Osteoblast (primary cell): Measurements from ENCODE around the gene PDPN. TPM values are rescaled to one million over a fixed set of nuclear protein-coding genes. Genes with fewer than 3 reads are reported as not detected.

ENCODE experiments used
- DNase-seq: peaks from one replicate; pipeline ENCODE4 v3.0.0; 2011; ENCODE audit warnings: low spot score, mixed read lengths; ENCODE audit not compliant: insufficient read length; ENCODE audit errors: missing footprints
- H2AFZ ChIP-seq: 2 replicates; pipeline ENCODE4 v1.6.0; 2011; ENCODE audit warnings: mild to moderate bottlenecking, low read length
- H3K27ac ChIP-seq: 2 replicates; pipeline ENCODE4 v1.5.1; 2011; ENCODE audit warnings: mild to moderate bottlenecking, low read depth, low read length, moderate library complexity
- H3K27me3 ChIP-seq: 2 replicates; pipeline ENCODE4 v1.6.0; 2012; ENCODE audit warnings: mild to moderate bottlenecking, control low read depth, inconsistent platforms, low read length, moderate library complexity; ENCODE audit not compliant: insufficient read depth
- H3K36me3 ChIP-seq: 2 replicates; pipeline ENCODE4 v1.5.1; 2011; ENCODE audit warnings: mild to moderate bottlenecking, low read length, control low read depth, moderate library complexity; ENCODE audit not compliant: insufficient read depth
- H3K4me1 ChIP-seq: 2 replicates; pipeline ENCODE4 v1.5.1; 2011; ENCODE audit warnings: mild to moderate bottlenecking, low read length, control low read depth, moderate library complexity; ENCODE audit not compliant: insufficient read depth
- H3K4me2 ChIP-seq: 2 replicates; pipeline ENCODE4 v1.6.0; 2011; ENCODE audit warnings: mild to moderate bottlenecking, low read length; ENCODE audit not compliant: insufficient read depth
- H3K4me3 ChIP-seq: fragments of 200-600 bp; sonication (generic); 3 replicates; pipeline ENCODE4 v1.5.1; 2012; ENCODE audit warnings: mild to moderate bottlenecking, low read length, inconsistent platforms; ENCODE audit not compliant: insufficient read depth
- H3K79me2 ChIP-seq: 2 replicates; pipeline ENCODE4 v1.6.0; 2012; ENCODE audit warnings: mild to moderate bottlenecking, low read length, control low read depth, inconsistent platforms; ENCODE audit not compliant: insufficient read depth
- H3K9me3 ChIP-seq: 2 replicates; pipeline ENCODE4 v1.5.1; 2011; ENCODE audit warnings: low read depth, low read length, control low read depth
- H4K20me1 ChIP-seq: 2 replicates; pipeline ENCODE4 v1.6.0; 2012; ENCODE audit warnings: mild to moderate bottlenecking, low read length, control low read depth; ENCODE audit not compliant: insufficient read depth
- CTCF ChIP-seq: IDR thresholded peaks from 2 replicates; pipeline ENCODE4 v1.5.1; 2011; ENCODE audit warnings: mild to moderate bottlenecking, low read depth, low read length, moderate library complexity; ENCODE audit errors: extremely low read depth
- total RNA-seq: library from RNA; depleted of rRNA; stranded (reverse); fragments of >200 nt; gene quantifications from 2 replicates; pipeline ENCODE4 v1.2.3, GENCODE V29; 2012

Gene PDPN
- total RNA-seq, 1 donor = 11.9 TPM

GRCh38 chr1:13573586-13573985 is 10.0 kb upstream of the PDPN start:
- no peak overlapping the region for H3K4me2 ChIP-seq
- no peak overlapping the region for H3K27ac ChIP-seq
- no peaks in the 10 kb centered on the region for H3K36me3 ChIP-seq
- peaks cover 15% of the 10 kb centered on the region for H3K27me3 ChIP-seq
- no peaks in the 10 kb centered on the region for H4K20me1 ChIP-seq
- no peak overlapping the region for H2AFZ ChIP-seq
- TF ChIP-seq CTCF = no peak
- no peak for DNase-seq
- no peak overlapping the region for H3K4me3 ChIP-seq
- no peaks in the 10 kb centered on the region for H3K9me3 ChIP-seq
- H3K79me2 ChIP-seq = no peaks in the 10 kb centered on the region
- H3K4me1 ChIP-seq = no peaks in the 10 kb centered on the region

DNA sequence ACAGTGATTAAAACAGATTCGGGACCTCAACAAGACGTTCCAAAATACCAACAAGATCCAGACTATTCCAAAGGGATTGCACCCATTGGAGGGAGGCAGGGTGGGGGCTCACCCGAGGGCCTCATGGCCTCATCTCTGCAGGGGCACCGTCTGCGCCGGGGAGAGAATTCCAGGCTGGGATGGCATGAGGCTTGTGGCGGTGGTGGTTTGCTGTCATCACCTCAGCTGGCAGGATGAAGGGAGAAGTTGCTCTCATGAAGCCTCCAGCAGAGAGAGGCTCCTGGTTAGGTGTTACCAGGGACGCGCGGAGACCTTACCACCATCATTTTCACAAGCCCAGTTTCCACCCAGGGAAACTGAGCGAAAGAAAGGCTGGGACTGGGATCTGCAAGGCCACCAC is 6.7 kb upstream of the PDPN start:
- Histone ChIP-seq H3K27ac (no peak overlapping the region), H3K79me2 (no peaks in the 10 kb centered on the region), H3K4me3 (no peak overlapping the region), H3K36me3 (no peaks in the 10 kb centered on the region), H3K4me2 (no peak overlapping the region), H3K4me1 (no peaks in the 10 kb centered on the region), H3K27me3 (peaks cover 22% of the 10 kb centered on the region), H2AFZ (no peak overlapping the region), H4K20me1 (no peaks in the 10 kb centered on the region), H3K9me3 (no peaks in the 10 kb centered on the region)
- no peak for TF ChIP-seq CTCF
- DNase-seq = no peak

- H3K4me2 ChIP-seq = no peak overlapping the region
- H3K27me3 ChIP-seq = peaks cover 26% of the 10 kb centered on the region
- DNase-seq = peak; percentile 67
- no peaks in the 10 kb centered on the region for H4K20me1 ChIP-seq
- no peaks in the 10 kb centered on the region for H3K36me3 ChIP-seq
- no peaks in the 10 kb centered on the region for H3K9me3 ChIP-seq
- TF ChIP-seq CTCF = no peak
- no peak overlapping the region for H2AFZ ChIP-seq
- H3K4me3 ChIP-seq = no peak overlapping the region
- no peak overlapping the region for H3K27ac ChIP-seq
- no peaks in the 10 kb centered on the region for H3K4me1 ChIP-seq
- H3K79me2 ChIP-seq = no peaks in the 10 kb centered on the region
Measured at GRCh38 chr1:13577846-13578245, 5.8 kb upstream of the PDPN start.

DNA sequence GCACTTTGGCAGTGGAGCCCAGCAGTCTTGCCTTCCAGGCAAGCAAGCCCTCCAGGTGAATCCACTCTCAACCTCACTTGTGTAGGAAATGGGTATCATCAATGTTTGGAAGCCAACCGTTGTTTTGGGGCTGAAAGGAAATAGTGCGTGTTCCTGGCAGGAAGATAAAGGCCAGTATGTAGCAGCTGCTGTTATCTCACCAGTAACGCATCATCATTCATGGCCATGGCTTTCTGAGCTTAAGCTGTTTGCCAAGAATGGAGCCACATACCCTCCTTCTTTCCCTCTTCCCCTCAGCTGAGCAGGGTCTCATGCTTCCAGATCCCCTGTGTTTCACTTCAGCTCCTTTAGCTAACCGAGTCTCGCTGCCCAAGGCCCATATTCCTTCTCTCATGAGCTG is 2.2 kb upstream of the PDPN start:
- no peaks in the 10 kb centered on the region for H3K9me3 ChIP-seq
- H3K4me2 ChIP-seq = no peak overlapping the region
- no peaks in the 10 kb centered on the region for H3K36me3 ChIP-seq
- H3K4me1 ChIP-seq = no peaks in the 10 kb centered on the region
- no peak overlapping the region for H3K4me3 ChIP-seq
- no peak overlapping the region for H2AFZ ChIP-seq
- no peak for TF ChIP-seq CTCF
- H3K27ac ChIP-seq = no peak overlapping the region
- DNase-seq = no peak
- H4K20me1 ChIP-seq = no peaks in the 10 kb centered on the region
- H3K79me2 ChIP-seq = no peaks in the 10 kb centered on the region
- peaks cover 23% of the 10 kb centered on the region for H3K27me3 ChIP-seq
